Measurements from ENCODE around the gene MORC2. TPM values are rescaled to one million over a fixed set of nuclear protein-coding genes. Genes with fewer than 3 reads are reported as not detected.

Gene MORC2
- total RNA-seq, 1 experiment from 2014 or later: 60.3 TPM

GRCh38 chr22:30985561-30986208 lies 17.1 kb upstream of the MORC2 start:
- Histone ChIP-seq H3K9me3 (ENCODE audit: low read depth, low read length, poor library complexity, severe bottlenecking) (peaks cover 8% of the 10 kb centered on the region), H3K27ac (ENCODE audit: low read depth, low read length, poor library complexity, severe bottlenecking) (no peak overlapping the region), H3K4me3 (ENCODE audit: low read depth, low read length, poor library complexity, severe bottlenecking) (no peak overlapping the region), H3K4me1 (ENCODE audit: insufficient read depth, low read length, poor library complexity, severe bottlenecking) (no peaks in the 10 kb centered on the region), H3K36me3 (ENCODE audit: insufficient read depth, low read length, poor library complexity, severe bottlenecking) (no peaks in the 10 kb centered on the region), H3K27me3 (replicated peaks; ENCODE audit: insufficient read depth, low read depth, low read length, poor library complexity) (no peaks in the 10 kb centered on the region)
- TF ChIP-seq CTCF (conservative IDR thresholded peaks at IDR 0.05; ENCODE audit: low read depth, low read length) (no peak), EZH2 (IDR thresholded peaks at IDR 0.05; ENCODE audit: borderline replicate concordance, low read depth, low read length, poor library complexity, severe bottlenecking) (no peak)
- POLR2A ChIA-PET (ENCODE audit: low non-redundant PET): no interaction called here
- CTCF ChIA-PET: no interaction called here
- no TSS peak for BruUV-seq (replicated peaks)
- DNase-seq (ENCODE audit: low spot score): no peak
- intact Hi-C loops (cut with micrococcal nuclease; ENCODE audit: unreplicated experiment): no loop called here

- Histone ChIP-seq H3K9me3 (ENCODE audit: low read depth, low read length, poor library complexity, severe bottlenecking) (peaks cover 8% of the 10 kb centered on the region), H3K4me1 (ENCODE audit: insufficient read depth, low read length, poor library complexity, severe bottlenecking) (no peaks in the 10 kb centered on the region), H3K4me3 (ENCODE audit: low read depth, low read length, poor library complexity, severe bottlenecking) (no peak overlapping the region), H3K36me3 (ENCODE audit: insufficient read depth, low read length, poor library complexity, severe bottlenecking) (no peaks in the 10 kb centered on the region), H3K27me3 (replicated peaks; ENCODE audit: insufficient read depth, low read depth, low read length, poor library complexity) (no peaks in the 10 kb centered on the region), H3K27ac (ENCODE audit: low read depth, low read length, poor library complexity, severe bottlenecking) (no peak overlapping the region)
- no peak for DNase-seq (ENCODE audit: low spot score)
- ChIA-PET POLR2A (ENCODE audit: low non-redundant PET) (no interaction called here), CTCF (no interaction called here)
- no peak for TF ChIP-seq EZH2 (IDR thresholded peaks at IDR 0.05; ENCODE audit: borderline replicate concordance, low read depth, low read length, poor library complexity, severe bottlenecking)
- TF ChIP-seq CTCF (conservative IDR thresholded peaks at IDR 0.05; ENCODE audit: low read depth, low read length): no peak
- no TSS peak for BruUV-seq (replicated peaks)
- intact Hi-C loops (cut with micrococcal nuclease; ENCODE audit: unreplicated experiment): no loop called here
These were observed 15.7 kb upstream of the MORC2 start for GRCh38 chr22:30984317-30984716.

- no peak for DNase-seq (ENCODE audit: low spot score)
- Histone ChIP-seq H3K9me3 (ENCODE audit: low read depth, low read length, poor library complexity, severe bottlenecking) (peaks cover 18% of the 10 kb centered on the region), H3K36me3 (ENCODE audit: insufficient read depth, low read length, poor library complexity, severe bottlenecking) (peaks cover 8% of the 10 kb centered on the region), H3K4me1 (ENCODE audit: insufficient read depth, low read length, poor library complexity, severe bottlenecking) (no peaks in the 10 kb centered on the region), H3K27ac (ENCODE audit: low read depth, low read length, poor library complexity, severe bottlenecking) (no peak overlapping the region), H3K4me3 (ENCODE audit: low read depth, low read length, poor library complexity, severe bottlenecking) (no peak overlapping the region), H3K27me3 (replicated peaks; ENCODE audit: insufficient read depth, low read depth, low read length, poor library complexity) (no peaks in the 10 kb centered on the region)
- intact Hi-C loops (cut with micrococcal nuclease; ENCODE audit: unreplicated experiment): no loop called here
- ChIA-PET CTCF (interaction anchor here (0.6 kb wide), 1 partner anchor 287 kb away, joined by 4 read pairs; no protein-coding TSS in a partner anchor), POLR2A (ENCODE audit: low non-redundant PET) (no interaction called here)
- BruUV-seq (replicated peaks): no TSS peak
- TF ChIP-seq CTCF (conservative IDR thresholded peaks at IDR 0.05; ENCODE audit: low read depth, low read length): no peak
- no peak for TF ChIP-seq EZH2 (IDR thresholded peaks at IDR 0.05; ENCODE audit: borderline replicate concordance, low read depth, low read length, poor library complexity, severe bottlenecking)
These were observed 13.9 kb upstream of the MORC2 start for GRCh38 chr22:30982512-30982911.

Measured in A673 (cell line).